HG02588 (cell line): ENCODE data around the gene TMEM30B.
A peak's percentile ranks its signal among the peaks of the same experiment; 100 is the strongest.
"Not testable (repeated sequence)": the region's sequence is repeated elsewhere in the genome, so short reads cannot be mapped to it uniquely, and the experiment has no call there.

Experiments
- ATAC-seq: cut with Tn5 transposase; IDR thresholded peaks from one replicate; pipeline ENCODE4 v1.9.1; 2021; ENCODE audit warnings: mild to moderate bottlenecking, moderate library complexity; ENCODE audit not compliant: unreplicated experiment

The TMEM30B gene

DNA sequence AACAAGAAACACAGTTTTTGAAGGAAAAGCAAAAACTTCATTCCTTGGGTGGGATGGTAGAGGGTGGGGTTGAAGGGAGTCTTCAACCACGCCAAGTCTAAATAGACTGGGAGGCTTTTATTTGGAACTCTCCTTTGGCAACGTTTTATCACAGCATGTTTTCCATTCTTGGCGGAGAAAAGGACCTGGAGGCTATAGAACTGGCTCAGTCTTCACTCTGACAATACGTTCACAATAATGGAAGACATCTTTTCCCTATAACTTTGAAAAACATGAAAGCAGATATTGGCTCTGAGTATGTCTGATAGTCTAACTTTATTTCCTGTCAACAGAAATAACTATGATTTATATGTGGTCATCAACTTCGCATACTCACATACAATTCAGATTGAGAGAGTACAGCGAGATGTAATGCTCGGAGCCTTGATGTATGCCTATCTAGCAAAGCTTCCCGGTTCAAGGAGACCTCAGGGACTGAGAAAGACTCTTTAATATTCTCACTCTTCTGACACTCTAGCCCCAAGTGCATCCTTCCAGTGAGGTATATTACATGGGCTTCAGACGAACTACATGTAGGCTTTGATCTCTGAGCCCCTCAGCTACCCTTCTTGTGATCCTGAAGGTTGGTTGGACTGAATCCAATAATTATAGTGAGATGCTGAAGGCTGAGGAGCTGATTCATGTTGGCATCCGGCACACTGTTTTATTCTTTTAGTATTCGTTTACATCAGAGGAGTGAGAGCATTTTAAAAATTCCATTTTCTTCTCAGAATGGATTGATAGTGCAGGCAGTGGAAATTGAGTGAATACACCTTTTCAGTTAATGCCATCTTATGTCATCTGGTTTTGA, 14.0 kb downstream of the TMEM30B start:
- ATAC-seq: no peak

DNA sequence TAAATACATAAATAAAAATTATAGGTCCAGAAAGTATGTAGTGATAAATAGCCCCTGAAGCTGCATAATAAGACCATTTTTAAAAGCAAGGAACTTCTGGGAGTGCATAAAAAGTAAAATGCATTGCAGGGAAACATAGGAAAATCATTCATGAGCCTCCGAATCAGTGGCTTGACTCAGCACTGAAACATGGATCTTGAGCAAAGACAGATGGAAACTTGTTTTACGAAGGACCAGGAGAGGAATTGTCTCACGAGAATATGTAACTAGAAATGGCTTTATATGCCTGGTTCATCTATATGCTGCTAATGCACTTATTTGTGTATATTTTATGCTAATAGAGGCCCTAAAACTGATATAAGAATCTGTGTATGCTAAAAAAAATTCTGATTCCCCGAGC, 14.7 kb downstream of the TMEM30B start:
- ATAC-seq: no peak

DNA sequence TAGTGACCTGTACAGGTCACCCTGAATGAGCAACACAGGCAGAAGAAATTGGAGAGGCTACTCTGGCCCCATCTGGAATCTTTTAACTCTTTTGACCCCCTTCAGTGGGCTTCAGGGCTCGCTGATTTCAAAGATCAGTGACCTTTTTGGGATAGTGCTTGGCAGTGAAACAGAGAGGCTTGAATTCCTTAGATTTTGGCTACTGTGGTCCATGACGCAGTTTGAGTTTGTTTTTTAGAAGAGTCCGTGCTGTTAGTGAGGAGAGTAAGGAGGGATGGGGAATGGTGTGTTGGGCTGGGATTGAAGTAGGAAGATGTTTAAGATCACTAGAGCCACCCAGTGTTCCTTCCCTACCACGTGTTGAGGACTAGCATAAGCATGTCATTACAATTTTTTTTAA, 16.5 kb downstream of the TMEM30B start:
- ATAC-seq: no peak

DNA sequence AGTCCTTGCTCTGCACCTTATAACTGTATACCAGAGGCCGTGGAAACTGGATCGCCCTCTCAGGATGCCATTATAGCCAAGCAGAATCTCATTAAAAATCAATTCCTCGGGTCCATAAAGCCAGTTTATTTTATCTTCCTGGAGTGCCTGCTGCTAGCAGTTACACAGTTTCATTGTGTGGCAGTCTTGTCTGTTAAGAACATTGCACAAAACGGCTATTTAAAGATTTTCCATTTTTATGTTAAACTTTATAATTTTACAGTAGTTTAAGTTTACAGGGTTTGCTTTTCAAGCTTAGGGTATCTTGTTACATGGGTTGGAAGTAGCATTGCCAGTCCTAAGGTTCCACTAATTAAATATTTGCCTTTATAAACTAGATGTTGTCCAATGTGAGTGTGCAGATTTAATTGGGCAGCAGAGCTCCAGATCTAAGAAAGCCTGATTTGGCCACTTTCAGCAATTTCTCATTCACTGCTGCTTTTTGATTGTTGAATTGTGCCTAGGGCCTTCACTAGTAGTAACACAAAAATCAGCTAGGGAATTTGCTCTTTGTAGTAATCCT, 17.0 kb downstream of the TMEM30B start:
- no peak for ATAC-seq

DNA sequence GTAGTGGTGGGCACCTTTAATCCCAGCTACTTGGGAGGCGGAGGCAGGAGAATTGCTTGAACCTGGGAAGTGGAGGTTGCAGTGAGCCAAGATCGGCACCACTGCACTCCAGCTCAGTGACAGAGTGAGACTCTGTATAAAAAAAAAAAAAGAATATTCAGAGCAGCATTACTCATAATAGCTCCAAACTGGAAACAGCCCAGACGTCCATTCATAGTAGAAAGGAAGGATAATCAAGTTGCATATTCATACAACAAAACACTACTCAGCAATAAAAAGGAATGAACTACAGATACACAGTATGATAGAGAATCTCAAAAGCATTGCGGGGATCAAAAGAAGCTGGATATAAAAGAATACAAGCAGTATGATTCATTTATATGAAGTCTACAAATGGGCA, 19.1 kb downstream of the TMEM30B start:
- ATAC-seq: no peak

DNA sequence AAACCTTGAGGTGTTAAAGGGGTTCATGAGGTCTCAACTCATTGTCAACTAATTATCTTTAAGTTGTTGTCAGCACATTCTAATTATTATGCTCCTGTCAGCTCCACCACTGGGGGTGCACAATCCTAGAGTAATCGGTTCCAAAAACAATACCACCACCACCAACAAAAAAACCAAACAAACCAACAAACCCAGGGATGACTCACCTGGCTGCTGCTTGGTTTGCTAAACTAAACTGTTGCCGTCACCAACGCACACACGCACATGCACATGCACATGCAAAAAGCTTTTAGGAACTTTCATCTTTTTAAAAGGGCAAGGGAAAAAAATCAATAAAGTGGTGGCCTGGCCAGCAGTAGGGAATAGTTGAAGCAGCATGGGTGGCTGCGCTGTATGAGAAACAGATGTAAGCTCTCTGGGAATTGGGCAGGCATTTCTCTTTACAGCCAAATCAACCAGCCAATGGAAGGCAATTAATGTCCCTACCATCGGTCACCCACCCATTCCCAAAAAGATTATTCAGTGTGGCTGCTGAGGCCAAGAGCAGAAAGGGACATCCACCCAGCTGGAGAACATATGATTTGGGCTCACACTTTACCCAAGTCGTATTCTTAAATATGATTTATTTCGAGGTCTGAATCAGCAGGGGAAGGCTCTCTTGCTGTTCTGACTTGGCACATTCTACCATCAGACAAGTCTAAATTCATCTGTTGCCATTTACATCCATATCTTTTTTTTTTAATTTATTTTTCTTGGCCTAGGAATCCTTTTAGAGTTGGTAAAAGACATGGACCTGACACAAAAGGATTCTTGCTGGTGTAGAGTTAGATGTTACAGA, 20.0 kb downstream of the TMEM30B start:
- no peak for ATAC-seq

DNA sequence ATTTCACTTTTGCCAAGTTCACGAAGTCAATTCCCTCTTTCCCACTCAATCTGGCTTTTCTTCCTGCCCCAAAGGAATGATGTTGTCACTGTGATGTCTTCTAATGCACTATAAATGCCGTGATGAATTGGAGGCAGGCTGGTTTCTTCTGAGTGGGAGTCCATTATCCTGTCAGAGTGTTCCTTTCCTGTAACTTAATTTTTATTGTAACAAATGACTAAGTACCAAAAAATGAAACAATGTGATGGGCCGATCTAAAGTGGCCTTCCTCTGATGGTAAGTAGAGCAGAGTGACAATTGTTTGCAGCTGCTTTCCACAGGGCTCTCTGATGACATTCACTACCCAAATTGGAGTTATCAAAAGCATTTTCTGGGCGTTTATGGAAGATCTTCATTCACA, 22.2 kb downstream of the TMEM30B start:
- ATAC-seq: no peak

DNA sequence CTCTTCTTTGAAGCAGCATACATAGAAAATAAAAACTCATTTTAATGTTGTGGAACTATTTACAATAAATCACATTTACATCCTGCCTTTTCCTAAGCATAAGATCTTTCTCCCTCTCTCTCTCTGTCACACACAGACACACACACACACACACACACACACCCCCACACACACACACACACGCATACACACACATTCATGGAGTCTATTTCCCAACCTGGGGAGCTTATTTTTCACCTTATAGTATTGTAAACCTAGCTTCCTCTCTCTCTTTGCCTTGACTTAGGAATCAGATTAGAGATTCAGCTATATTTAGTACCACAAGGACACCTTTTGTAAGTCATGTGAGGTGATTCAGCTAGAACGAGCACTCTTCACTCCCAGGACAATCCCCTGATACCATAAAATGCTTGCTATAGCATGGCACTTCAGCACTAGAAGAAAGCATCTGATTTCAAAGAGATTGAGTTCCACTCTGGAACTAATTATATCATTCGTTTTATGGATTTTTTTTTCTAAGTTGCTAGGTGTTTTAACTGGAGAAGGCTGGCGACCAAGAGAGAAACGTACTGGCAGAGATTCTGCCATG, 23.6 kb downstream of the TMEM30B start:
- ATAC-seq: no peak

DNA sequence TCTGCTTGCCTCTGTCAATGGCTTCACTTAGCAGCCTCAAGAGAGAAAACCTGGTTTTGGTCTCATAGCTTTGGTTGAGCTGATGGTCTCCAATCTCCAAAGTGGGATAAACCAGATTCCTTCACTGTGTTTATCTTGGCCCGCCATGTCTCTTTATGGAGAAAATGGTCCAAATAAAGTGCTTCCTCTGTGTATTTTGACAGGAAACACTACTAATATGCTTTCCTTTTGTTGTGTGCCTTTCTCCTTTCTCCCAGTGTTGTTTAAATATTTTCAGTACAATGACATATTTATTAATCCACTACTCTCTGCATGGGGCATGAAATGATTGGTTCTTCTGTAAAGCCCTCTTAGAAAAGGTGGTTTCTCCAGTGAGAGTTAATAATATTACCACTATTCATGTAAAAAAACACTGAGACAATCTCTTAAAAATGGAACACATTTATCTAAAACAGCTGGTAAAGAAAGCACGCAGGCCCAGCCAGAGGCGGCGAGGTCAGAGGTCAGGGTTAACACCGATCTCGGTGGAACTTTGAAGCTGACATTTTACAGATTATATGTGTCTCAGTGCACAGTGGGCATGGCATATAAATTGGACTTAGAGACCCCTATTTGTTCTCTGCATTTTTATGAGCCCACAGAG, 24.2 kb downstream of the TMEM30B start:
- no peak for ATAC-seq

DNA sequence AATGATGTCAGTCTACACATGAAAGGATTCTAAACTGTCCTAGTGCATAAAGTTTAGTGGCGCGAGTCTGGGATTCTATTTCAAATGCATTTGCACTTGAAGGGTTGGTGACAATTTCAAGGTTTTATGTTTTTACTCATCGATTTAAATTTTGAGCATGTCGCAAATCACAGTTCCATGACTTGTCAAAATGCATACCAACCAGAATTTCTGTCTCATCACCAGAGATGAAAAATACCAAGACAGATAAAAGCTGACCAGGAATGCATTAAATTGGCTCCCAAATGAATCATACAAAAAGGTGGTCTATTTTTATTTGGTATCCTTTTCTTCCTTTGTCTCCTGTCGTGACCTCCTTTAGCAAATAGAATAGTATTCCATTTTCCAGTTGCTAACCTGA, 25.2 kb downstream of the TMEM30B start:
- ATAC-seq: no peak

DNA sequence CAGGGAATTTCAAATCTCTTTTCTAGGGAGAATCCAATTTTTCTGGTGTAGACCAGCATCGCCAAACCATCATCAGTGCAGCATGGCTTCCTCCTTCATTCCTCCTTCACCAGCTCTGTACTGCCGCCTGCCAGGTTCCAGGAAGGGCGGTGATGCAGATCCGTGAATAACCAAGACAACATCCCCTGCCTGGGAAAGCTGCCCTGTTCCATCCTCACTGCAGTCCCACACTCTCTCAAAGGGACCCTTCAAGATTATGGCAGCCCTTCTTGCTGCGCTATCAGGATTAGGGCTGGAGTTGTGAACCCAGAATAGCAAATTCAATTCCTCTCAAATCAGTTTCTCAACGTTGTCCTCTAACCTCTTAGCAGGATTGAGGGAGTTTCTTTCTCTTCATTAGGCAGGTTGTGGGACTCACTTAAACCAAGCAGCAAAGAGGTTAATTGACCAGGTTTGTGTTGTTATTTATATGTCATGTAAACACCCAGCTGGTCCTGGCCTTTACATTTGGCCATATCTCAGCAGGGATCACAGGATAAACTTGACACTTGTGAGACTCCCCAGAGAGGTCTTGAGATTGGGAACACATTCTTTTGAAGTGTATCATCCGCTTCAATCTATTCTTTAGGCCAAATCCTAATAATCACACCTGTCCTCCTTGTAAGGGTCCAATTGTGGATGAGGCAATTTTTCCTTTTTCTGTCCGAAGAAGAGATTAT, 26.2 kb downstream of the TMEM30B start:
- no peak for ATAC-seq

DNA sequence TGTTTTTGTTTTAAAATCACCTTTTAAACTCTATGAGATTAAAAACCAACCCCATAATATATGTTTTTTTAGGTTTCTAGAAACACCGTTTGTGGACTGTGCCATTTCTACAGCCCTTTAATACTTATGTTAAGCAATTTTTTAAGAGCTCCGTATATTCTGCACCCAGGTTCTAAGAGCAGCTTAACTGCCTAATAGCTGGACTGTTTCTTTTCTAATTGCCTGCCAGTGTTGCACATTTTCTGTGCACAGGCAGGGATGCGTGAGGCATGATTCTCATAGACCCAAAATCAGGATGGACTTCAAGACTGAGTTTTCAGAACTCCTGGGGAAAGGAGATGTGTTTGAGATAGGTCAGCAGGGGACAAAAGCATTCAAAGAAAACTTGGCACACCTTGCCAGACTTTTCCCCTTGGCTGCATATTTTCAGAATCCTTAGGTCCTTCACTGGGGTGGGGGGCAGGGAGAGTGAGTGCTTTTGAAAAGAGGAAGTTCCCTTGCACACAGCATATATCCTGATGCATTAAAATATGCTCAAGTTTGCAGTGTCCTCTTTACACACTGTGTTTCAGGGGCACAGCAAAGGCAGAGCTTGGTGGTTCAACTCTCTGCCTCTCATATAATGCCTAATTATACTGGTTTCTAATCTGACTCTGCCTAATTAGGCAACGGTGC, 27.9 kb downstream of the TMEM30B start:
- ATAC-seq: no peak

DNA sequence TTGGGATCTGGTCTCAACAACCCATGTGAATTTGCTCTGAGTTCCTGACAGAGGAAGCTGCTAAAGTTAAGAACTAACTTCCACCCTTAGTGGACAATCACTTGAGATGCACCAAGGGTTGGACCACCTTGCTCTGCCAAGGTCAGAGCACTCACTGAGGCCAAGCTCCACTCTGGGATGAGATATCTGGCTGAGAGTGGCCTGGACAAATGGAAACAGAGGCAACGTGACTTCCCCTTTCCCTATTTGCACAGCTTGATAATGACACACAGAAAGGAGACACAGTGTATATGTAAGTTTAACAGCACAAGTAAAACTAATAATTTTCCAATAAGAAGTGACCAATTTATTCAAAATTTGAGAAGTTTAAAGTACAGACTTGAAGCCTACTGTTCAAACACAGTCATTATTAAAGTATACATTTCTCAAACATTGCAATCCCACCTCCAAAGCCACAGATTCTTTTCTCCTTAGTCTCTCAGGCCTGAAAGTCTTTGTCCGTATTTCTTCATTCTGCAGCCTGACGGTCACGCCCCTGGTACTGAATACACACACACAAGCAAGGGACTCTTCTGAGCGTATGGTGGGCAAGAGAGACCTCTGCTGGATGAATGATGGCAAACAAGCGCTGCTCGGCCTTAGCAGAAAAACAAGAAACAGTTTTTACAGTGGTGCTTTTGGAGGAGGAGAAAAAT, 28.6 kb downstream of the TMEM30B start:
- ATAC-seq: peak; percentile 94

DNA sequence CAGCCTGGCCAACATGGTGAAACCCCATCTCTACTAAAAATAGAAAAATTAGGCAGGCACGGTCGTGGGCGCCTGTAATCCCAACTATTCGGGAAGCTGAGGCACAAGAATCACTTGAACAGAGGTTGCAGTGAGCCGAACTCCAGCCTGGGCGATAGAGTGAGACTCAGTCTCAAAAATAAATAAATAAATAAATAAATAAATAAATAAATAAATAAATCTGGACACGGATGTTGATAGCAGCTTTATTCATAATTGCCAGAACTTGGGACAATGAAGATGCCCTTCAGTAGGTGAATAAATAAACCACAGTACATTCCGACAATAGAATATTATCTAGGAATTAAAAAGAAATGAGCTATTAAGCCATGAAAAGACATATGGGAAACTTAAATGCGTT, 31.1 kb downstream of the TMEM30B start:
- no peak for ATAC-seq

DNA sequence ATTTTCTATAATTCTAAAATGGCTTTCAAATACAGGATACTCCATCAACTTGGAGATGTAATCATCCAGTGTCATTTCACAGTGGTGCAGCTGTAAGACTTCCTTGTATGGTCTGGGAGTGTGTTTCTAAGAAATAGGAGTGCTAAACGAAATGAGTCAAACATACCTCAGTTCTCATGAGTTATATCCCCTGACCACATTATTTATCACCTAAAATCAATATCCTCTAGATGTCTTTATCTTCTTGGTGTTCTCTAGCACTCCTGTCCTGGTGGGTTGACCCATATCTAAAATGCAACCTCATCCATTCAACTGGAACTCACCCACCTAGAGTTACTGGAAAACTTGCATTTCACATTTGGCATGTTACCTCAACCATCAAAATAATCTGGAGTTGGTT, 33.2 kb downstream of the TMEM30B start:
- no peak for ATAC-seq

DNA sequence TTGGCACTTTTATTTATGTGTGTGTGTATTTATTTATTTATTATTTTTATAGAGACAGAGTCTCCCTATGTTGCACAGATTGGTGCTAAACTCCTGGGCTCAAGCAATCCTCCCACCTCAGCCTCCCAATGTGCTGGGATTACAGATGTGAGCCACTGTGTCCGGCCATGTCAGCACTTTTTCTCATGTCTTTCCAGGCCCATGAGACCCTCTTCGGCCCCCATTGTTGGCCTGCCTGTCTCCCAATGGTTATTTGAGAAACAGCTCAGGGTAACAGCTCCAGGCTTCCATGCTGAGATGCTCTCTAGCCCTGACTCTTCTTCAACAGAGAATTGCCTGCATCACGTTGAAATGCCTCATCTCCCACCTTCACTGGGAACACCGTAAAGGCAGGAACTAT, 34.4 kb downstream of the TMEM30B start:
- ATAC-seq: no peak

DNA sequence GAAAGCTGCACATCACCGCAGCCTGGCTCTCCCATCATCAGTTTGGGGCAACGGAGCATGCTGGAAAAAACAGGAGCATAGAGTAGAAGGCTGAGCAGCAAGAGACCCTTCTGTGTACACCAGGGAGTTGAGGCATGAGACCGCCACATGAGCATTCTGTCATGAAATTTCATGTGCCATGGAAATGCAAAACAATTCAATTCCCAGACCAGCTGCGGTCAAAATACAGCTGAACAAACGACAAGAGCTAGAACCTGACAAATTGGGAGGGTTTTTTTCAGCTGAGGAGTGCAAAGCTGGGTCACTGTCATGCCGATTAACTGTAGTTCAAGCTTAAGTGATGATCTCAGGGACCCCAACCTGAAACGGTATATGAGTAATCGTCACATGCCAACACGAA, 37.1 kb downstream of the TMEM30B start:
- no peak for ATAC-seq

DNA sequence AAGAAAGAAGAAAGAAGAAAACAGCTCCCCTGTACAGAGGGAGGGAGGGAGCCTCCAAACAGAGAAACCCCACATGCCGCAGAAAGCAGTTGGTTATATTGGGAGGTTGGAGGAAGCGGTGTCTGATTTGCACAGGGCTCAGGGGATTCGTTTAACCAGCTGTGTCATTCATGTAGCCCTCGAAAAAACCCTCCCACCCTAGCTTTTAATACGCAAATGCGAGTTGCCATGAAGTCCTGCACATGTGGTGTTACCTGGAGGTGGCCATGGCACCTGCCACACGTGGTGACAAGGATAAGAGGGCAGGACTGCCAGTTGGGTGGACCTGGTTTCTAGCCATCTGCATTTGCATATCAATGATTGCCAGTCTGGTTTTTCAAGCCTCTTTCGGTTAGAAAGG, 40.9 kb downstream of the TMEM30B start:
- ATAC-seq: no peak

DNA sequence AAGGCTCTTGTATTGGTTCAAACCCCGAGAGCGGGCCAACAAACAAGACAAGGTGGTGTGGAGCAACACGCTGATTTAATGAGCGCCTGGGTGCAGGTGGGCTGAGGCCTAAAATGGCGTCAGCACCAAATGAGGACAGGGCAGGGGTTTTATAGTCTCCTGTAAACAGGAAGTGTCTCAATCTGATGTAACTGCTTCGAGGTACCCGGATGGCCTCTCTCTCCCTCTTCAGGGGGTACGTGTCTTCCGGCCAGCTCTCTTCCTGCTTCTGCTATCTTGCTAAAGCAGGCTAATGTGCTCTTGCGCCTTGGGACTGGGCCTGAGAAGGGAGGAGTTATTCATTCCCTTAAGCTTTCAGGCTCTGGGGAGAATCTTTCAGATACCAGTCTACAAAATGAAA, 41.9 kb downstream of the TMEM30B start:
- ATAC-seq: not testable (repeated sequence)
